Endothelial cell of umbilical vein (primary cell): ENCODE results near the gene RNF187. TPM values are rescaled to one million over a fixed set of nuclear protein-coding genes. Genes with fewer than 3 reads are reported as not detected.

Source experiments
- BruUV-seq: library from RNA; stranded (reverse); fragments of 400-500 nt; replicated peaks from 2 replicates; lab custom pipeline; 2021; lab: Mats Ljungman, UMichigan
- CTCF ChIA-PET: fragments of 300-600, 350-600 bp; sonication (Branson Sonifier 250); formaldehyde crosslinking; loops from one replicate; lab custom pipeline; 2021; ENCODE audit warnings: antibody characterized with exemption, inconsistent platforms; lab: Charles Lee
- POLR2A ChIA-PET: fragments of 300-600, 350-600 bp; sonication (Branson Sonifier 250); formaldehyde crosslinking; loops from one replicate; lab custom pipeline; 2021; ENCODE audit warnings: antibody characterized with exemption, inconsistent platforms; lab: Charles Lee
- DNase-seq: peaks from one replicate; pipeline ENCODE4 v3.0.0-alpha.2; 2011; ENCODE audit warnings: low read depth, low spot score
- FAIRE-seq: peaks from 2 replicates; lab custom pipeline; 2011; peaks lifted over from hg19 to GRCh38; lab: Jason Lieb, UNC
- H2AFZ ChIP-seq: 2 replicates; pipeline ENCODE4 v1.6.0; 2012; ENCODE audit warnings: low read depth, low read length, control low read depth, inconsistent platforms
- H3K27ac ChIP-seq: 2 replicates; pipeline ENCODE4 v1.5.1; 2011; ENCODE audit warnings: low read depth, mild to moderate bottlenecking, control low read depth, low read length, moderate library complexity; ENCODE audit not compliant: insufficient read depth
- H3K27me3 ChIP-seq, 2 experiments: 2 replicates each; pipeline versions ENCODE4 v1.6.0 to v1.6.1; 2011; ENCODE audit warnings: low read length in 2 of 2, mixed read lengths in 1 of 2; ENCODE audit not compliant: control insufficient read depth in 2 of 2, insufficient read depth in 2 of 2
- H3K36me3 ChIP-seq, 2 experiments: 2 replicates in 1 of 2; 3 replicates in 1 of 2; pipeline ENCODE4 v1.5.1; 2011; ENCODE audit warnings: low read length in 2 of 2, mild to moderate bottlenecking in 1 of 2, moderate library complexity in 1 of 2; ENCODE audit not compliant: control insufficient read depth in 2 of 2, insufficient read depth in 2 of 2; ENCODE audit errors: extremely low read depth in 1 of 2
- H3K4me1 ChIP-seq: 3 replicates; pipeline ENCODE4 v1.5.1; 2011; ENCODE audit warnings: mild to moderate bottlenecking, low read length; ENCODE audit not compliant: control insufficient read depth, insufficient read depth; ENCODE audit errors: extremely low read depth
- H3K4me2 ChIP-seq: 2 replicates; pipeline ENCODE4 v1.6.1; 2011; ENCODE audit warnings: low read length, control low read depth, mixed read lengths; ENCODE audit not compliant: insufficient read depth
- H3K4me3 ChIP-seq, 3 experiments: fragments of 200-600 bp in 1 of 3; sonication (generic), shearing (Covaris generic) in 1 of 3; replicated peaks in 1 of 3; 2 replicates each; pipeline ENCODE4 v1.5.1; 2011 to 2016; ENCODE audit warnings: control low read depth in 3 of 3, low read length in 3 of 3, mild to moderate bottlenecking in 2 of 3, inconsistent platforms in 1 of 3, low read depth in 1 of 3, moderate library complexity in 1 of 3; ENCODE audit not compliant: insufficient read depth in 1 of 3
- H3K79me2 ChIP-seq: 2 replicates; pipeline ENCODE4 v1.6.0; 2012; ENCODE audit warnings: low read length, inconsistent platforms; ENCODE audit not compliant: control insufficient read depth, insufficient read depth
- H3K9ac ChIP-seq: replicated peaks from 2 replicates; pipeline ENCODE3; 2011; ENCODE audit warnings: low read length, control low read depth; ENCODE audit not compliant: insufficient read depth; ENCODE audit errors: extremely low read depth
- H3K9me1 ChIP-seq: replicated peaks from 3 replicates; pipeline ENCODE4 v1.6.0; 2011; ENCODE audit warnings: mild to moderate bottlenecking, low read length; ENCODE audit not compliant: control insufficient read depth, insufficient read depth; ENCODE audit errors: extremely low read depth
- H3K9me3 ChIP-seq: replicated peaks from 2 replicates; pipeline ENCODE4 v1.5.1; 2012; ENCODE audit warnings: low read length, inconsistent platforms; ENCODE audit not compliant: control insufficient read depth, insufficient read depth
- H4K20me1 ChIP-seq: replicated peaks from 2 replicates; pipeline ENCODE3; 2011; ENCODE audit warnings: mild to moderate bottlenecking, low read length; ENCODE audit not compliant: control insufficient read depth, insufficient read depth; ENCODE audit errors: extremely low read depth
- EZH2 ChIP-seq: IDR thresholded peaks from 2 replicates; pipeline ENCODE4 v1.6.1; 2012; ENCODE audit warnings: borderline replicate concordance, low read depth, mild to moderate bottlenecking, moderate library complexity, low read length, inconsistent platforms; ENCODE audit not compliant: severe bottlenecking
- FOS ChIP-seq: IDR thresholded peaks from 2 replicates; pipeline ENCODE4 v1.6.1; 2011; ENCODE audit warnings: mild to moderate bottlenecking, low read length, moderate library complexity, borderline replicate concordance; ENCODE audit not compliant: insufficient read depth
- GATA2 ChIP-seq: IDR thresholded peaks from 2 replicates; pipeline ENCODE4 v1.7.0; 2011; ENCODE audit warnings: low read depth, mild to moderate bottlenecking, moderate library complexity, mixed read lengths, low read length; ENCODE audit not compliant: insufficient read length, insufficient read depth
- JUN ChIP-seq: IDR thresholded peaks from 2 replicates; pipeline ENCODE4 v1.6.1; 2011; ENCODE audit warnings: borderline replicate concordance, low read depth; ENCODE audit not compliant: insufficient read length, insufficient read depth
- MYC ChIP-seq: IDR thresholded peaks from one replicate; pipeline ENCODE4 v1.6.1; 2011; ENCODE audit warnings: mild to moderate bottlenecking, low read depth, low read length
- POLR2A ChIP-seq: IDR thresholded peaks from 2 replicates; pipeline ENCODE4 v1.6.1; 2012; ENCODE audit warnings: low read depth, mild to moderate bottlenecking, control low read depth, low read length
- dilution Hi-C: fragments of 300-500 bp; cut with MboI; formaldehyde crosslinking; loops from one replicate; pipeline ENCODE4 v1.15.0; 2019; ENCODE audit warnings: low sequenced_read_pairs; ENCODE audit not compliant: extremely low pct_ligation_motif_present
- intact Hi-C: fragments of 100-400 bp; cut with micrococcal nuclease; formaldehyde crosslinking; loops from one replicate; pipeline ENCODE4 v1.10.0; 2022
- polyA plus RNA-seq, 4 experiments: library from polyadenylated mRNA; depleted of rRNA in 3 of 4; stranded (reverse) in 3 of 4; unstranded in 1 of 4; fragments of >200 nt; gene quantifications; 2 replicates each; pipeline versions ENCODE4 v1.2.1 to v1.2.3, GENCODE V29; 2011 to 2012; ENCODE audit warnings: missing spikeins in 1 of 4
- total RNA-seq: library from RNA; stranded (reverse); gene quantifications from 2 replicates; pipeline ENCODE4 v1.2.3, GENCODE V29; 2021
- TF ChIP-seq, protein P1 (sequence below): IDR thresholded peaks from 2 replicates; pipeline ENCODE4 v1.6.1; 2011; ENCODE audit not compliant: insufficient read depth, insufficient read length
- TF ChIP-seq, protein P2 (sequence below), 2 donors: IDR thresholded peaks; 1 replicate in 1 of 2; 2 replicates in 1 of 2; pipeline ENCODE4 v1.5.1; 2011; ENCODE audit warnings: low read length in 2 of 2, mild to moderate bottlenecking in 2 of 2, moderate library complexity in 2 of 2, control low read depth in 1 of 2, inconsistent platforms in 1 of 2, low read depth in 1 of 2; ENCODE audit not compliant: insufficient read depth in 1 of 2; ENCODE audit errors: extremely low read depth in 1 of 2

RNF187 gene
- total and polyA plus RNA-seq, 2 donors (not counting 3 experiments of a cell fraction or from before 2014, with no cell fraction given): 48.0 to 86.4 TPM

- BruUV-seq: no TSS peak
- CTCF ChIA-PET: no interaction called here
- no peak overlapping the region for H3K4me2 ChIP-seq
- H3K27me3 ChIP-seq: no peaks in the 10 kb centered on the region
- no peak overlapping the region for H3K27ac ChIP-seq
- POLR2A ChIA-PET: no interaction called here
- FAIRE-seq (no peak), DNase-seq (no peak)
- dilution Hi-C loops: no loop called here
- H3K36me3 ChIP-seq: peaks cover 0 to 32% of the 10 kb centered on the region in 2 experiments
- H3K9me3 ChIP-seq: no peaks in the 10 kb centered on the region
- no peak overlapping the region for H3K4me3 ChIP-seq
- H4K20me1 ChIP-seq: no peaks in the 10 kb centered on the region
- H2AFZ ChIP-seq: no peak overlapping the region
- H3K9me1 ChIP-seq: no peaks in the 10 kb centered on the region
- TF ChIP-seq MYC (no peak), EZH2 (no peak), JUN (no peak), FOS (no peak), POLR2A (no peak), GATA2 (no peak)
- TF ChIP-seq, protein P1, sequence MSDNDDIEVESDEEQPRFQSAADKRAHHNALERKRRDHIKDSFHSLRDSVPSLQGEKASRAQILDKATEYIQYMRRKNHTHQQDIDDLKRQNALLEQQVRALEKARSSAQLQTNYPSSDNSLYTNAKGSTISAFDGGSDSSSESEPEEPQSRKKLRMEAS: no peak
- TF ChIP-seq, protein P2, sequence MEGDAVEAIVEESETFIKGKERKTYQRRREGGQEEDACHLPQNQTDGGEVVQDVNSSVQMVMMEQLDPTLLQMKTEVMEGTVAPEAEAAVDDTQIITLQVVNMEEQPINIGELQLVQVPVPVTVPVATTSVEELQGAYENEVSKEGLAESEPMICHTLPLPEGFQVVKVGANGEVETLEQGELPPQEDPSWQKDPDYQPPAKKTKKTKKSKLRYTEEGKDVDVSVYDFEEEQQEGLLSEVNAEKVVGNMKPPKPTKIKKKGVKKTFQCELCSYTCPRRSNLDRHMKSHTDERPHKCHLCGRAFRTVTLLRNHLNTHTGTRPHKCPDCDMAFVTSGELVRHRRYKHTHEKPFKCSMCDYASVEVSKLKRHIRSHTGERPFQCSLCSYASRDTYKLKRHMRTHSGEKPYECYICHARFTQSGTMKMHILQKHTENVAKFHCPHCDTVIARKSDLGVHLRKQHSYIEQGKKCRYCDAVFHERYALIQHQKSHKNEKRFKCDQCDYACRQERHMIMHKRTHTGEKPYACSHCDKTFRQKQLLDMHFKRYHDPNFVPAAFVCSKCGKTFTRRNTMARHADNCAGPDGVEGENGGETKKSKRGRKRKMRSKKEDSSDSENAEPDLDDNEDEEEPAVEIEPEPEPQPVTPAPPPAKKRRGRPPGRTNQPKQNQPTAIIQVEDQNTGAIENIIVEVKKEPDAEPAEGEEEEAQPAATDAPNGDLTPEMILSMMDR (IDR thresholded peaks at IDR 0.05; ENCODE audit: extremely low read depth in 1 of 2, insufficient read depth in 1 of 2, low read depth in 1 of 2, low read length in 2 of 2): no peak
- no peaks in the 10 kb centered on the region for H3K4me1 ChIP-seq
- intact Hi-C loops: no loop called here
- H3K79me2 ChIP-seq: no peaks in the 10 kb centered on the region
- no peak overlapping the region for H3K9ac ChIP-seq
These were observed 8.0 kb downstream of the RNF187 start for GRCh38 chr1:228494970-228495853.
